ENCODE results near the gene MLN.

The MLN gene

DNA sequence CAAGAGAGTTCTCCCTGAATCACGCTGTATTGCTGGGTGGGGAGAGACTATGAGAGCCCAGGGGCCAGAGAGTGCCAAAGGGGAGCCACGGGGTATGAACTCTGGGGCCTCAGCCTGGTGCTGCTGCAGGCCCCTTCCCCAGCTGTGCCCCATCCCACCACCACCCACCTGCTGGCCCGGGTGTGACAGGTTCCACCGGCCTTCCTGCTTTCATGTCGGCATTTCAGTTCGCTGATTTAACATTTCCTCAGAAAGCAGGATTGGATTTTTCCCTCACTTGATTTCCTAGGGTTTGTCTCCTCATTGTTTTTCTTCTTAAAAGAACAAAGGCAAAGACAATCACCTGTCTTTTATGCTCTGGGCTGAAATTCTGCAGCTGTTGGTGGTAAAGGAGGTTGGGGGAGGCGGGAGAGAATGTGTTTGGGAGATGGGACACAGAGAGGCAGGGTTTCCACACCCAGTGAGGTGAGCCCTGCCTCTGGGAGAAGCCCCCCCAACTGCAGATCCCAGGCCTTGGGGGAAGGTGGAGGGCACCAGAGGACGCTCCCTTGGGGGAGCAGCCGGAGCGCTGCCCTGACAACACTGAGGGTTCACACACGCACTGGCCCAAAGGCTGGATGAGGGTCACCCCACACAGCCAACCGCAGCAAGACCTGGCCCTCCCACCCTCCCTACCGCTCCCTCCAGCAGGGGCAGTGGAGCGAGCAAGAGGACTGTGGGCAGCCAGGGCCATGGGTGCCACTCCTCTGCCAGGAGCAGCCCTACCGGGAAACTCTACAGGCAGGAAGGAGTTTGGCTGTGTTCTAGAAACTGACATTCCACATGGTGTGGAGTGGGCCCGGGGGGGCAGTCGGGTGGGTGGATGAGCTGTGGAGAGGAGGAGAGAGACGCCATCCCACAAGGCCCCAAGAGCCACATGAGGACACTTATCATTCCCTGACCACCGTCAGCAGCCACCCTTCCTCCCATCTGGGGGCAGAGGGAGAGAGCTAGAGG lies 10.5 kb upstream of the MLN start:
- no peak for DNase-seq

DNA sequence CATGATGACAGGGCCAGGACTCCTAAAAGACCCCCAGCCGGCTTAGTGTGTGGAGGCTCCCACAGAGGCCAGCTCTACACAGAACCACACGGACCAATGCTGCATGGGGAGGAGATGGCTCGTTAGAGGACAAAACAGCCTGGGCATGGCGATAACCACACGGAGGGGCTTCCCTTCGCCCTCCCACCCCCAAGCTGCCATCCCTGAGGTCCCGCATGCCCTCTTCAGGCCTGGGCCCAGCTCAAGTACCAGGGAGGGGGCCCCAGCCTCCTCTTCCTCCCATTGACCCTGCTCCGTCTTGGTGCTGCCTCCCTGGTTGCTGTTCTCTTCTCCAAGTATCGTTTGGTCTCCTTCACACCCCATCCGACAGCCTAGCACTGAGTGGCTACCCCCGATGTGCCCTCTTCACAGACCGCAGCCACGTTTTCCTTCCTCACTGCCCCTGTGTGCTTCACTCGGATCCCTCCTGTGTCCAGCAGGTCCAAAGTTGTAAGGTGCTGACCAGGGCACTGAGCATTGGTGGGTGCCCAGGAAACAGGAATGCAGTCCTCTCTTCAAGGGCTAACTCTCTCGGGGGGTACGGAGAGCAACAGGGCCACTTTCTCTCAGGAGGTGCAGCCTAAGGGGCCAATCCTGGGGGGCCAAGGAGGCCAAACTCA lies 9.6 kb upstream of the MLN start:
- no peak for DNase-seq

DNA sequence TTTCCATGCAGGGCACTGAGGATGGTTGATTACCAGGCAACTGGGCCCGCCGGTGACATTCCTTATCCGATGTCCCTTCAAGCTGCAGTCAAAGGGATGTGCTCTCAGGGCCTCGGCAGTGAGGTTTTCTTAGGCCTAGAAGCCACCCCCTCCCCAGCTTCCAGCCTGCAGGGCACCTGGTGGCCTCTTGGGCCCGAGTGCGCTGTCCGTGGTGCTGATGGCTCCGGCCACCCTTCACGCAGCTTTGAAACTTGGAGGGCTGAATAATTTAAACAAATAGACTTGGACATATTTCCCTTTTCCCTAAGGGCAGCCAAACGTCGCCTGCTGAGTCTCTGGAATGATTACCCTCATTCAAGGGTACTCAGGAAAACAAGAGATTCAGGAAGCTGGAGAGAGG lies 8.9 kb upstream of the MLN start:
- DNase-seq = peak; percentile 61

DNA sequence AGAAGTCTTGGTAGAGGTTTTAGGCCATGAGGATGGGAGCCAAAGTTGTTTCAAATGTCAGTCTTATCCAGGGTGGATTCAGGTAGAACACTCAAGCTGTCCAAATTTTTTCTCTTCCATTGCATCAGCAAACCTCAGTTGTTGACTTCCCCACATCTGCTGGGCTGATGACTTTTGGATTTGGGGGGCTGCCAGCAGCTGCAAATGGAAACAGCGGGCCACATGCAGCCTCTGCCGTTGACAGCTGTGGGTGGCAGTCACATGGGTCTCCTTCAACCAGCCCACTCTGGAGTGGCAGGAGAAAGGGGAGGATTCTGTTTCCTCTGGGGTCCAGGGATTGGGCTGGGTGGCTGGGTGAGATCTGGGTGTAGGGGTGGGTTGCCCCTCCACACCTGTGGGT lies 5.8 kb upstream of the MLN start:
- DNase-seq = no peak

DNA sequence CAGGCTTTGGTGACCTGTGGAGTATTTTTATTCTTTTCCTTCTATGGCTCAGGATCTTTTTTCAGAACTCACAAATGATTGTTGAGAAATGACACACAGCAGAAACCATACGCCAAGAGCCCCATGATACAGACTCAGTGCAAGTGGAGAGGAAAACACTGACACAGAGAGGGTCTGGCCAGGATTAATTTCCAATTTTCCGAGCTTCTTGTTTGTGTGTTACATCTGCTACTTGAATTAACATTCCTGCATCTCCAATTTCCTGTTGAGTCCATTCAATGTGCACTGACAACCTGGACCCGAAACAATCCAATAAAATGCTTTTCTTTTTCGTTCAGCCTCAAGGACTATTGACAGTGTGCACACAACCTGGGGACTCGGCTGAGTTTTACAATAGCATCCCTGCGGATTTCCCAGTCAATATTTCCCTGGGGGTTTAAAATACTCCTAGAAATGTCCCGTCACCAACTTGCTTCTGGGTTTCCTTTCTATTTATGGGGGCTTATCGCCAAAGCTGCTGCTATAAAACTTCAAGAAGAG lies 4.9 kb upstream of the MLN start:
- DNase-seq = no peak

DNA sequence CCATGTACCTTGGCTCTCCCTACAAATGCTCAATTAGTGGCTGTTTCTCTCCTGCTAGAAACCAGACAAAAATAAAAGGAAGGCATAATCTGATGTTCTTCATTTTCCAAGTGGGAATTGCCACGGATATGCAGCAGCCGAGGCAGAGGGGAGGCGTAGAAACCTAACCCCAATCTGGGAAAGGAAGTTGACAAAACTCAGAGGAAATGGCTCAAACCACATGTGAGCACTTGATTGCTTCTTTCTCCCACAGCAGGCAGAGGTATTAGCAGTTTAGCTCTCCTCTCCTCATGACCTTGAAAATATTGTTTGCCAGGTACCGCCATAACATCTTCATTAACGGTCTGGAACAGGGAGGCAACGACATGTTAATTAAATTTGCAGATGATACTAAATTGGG lies 3.8 kb upstream of the MLN start:
- no peak for DNase-seq

DNA sequence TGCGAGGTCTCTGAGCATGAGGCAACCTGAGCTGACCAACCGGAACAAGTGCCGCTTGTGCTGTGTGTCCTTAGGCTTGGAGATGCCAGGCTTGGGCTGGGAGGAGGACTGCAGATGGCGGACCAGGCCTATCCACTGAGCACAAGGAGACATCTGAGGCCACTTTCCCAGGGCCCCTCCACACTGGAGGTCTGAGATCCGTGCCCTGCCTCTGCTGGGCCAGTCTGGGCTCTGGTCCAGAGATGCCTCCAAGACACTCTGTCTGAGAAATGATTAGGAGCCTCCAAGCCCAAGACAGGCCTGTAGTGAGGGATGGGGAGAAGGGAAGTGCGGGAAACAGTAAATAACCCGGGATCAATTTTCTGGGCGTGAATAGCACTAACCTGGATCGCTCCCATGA lies 3.0 kb upstream of the MLN start:
- DNase-seq = no peak

DNA sequence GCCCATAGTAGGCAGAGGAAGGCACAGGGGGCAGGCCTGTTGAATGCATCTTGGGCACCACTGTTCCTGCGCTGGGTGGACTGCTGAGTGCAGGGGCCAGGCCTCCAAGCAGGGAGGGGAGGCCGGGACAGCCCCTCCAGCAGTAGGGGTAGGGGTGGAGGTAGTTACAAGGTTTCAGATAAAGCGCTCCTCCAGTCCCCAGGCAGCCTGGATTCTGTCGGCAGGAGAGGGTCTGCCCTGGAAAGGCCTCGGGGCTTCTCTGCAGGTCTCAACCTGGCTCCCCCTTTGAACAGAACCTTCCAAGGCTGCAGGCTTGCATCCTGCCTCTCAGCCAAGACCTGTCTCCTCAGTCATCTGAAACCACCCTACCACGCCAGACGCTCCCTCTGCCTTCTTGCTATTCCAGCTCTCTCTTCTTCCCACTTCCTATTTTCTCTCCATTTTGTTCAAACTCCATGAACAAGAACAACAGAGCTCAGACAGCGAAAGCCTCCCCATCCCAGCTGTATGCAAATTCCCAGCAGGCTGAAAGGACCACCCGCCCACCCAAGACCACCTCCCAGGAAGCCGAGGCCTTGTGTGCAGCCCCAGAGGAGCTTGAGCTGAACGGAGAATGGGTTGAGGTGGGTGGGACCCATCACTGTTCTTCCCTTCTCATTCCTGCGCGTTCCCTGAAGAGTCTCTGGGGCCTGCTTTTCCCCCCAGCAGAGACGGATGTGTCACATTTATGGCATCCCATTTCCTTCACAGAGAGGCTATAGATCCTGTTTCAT lies 1.4 kb downstream of the MLN start:
- no peak for DNase-seq

DNA sequence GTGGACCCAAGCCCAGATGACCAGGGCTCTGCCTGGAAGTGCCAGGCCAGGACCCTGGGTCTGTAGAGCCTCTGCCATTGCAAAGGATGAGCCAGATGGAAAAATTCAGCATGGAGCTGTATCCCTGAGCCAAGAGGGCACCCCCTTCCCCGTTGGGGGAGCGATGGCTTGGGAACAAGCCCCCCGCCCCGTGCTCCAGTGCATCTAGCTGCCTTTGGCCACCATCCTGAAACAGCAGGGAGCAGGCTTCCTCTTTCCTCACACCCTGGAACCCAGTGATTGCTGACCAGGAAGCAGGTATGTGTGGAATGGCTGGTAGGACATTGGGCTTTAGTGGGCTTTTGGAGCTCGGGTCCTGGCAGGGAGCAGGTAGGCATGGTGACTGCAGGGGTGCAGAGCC lies 2.2 kb downstream of the MLN start:
- DNase-seq = no peak

DNA sequence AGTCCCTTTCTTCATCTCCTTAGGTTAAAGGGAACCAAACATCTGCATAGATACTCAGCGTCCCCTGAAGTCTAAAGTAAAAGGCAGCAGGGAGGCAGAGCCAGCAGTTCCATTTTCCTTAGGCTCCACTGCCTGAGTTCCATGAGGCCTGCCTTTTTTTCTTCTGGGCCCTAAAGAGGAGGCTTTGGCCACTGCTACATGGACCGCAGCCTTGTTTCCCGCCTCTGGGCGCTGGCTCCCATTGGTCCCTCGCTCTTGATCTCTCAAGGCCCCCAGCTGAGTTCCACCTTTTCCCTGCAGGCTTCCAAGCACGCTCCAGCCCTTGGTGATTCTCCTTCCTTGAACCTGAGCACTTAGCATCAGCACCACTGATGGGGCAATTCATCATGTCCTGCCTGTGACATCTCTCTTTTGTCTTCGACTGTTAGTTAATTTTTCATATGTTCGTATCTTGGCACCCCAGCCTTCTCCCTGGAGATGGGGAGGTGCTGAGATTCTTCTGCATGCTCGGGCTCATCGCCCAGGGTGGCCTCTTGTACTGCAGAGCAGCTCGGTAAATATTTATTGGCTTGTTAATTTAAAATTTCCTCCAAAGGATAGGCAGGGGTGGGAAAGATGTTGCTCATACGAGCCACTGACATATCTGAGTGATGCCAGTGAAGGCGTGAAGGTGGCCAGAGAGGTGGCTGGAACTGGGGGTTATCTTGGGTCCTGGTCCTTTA lies 3.4 kb downstream of the MLN start:
- DNase-seq = no peak

DNA sequence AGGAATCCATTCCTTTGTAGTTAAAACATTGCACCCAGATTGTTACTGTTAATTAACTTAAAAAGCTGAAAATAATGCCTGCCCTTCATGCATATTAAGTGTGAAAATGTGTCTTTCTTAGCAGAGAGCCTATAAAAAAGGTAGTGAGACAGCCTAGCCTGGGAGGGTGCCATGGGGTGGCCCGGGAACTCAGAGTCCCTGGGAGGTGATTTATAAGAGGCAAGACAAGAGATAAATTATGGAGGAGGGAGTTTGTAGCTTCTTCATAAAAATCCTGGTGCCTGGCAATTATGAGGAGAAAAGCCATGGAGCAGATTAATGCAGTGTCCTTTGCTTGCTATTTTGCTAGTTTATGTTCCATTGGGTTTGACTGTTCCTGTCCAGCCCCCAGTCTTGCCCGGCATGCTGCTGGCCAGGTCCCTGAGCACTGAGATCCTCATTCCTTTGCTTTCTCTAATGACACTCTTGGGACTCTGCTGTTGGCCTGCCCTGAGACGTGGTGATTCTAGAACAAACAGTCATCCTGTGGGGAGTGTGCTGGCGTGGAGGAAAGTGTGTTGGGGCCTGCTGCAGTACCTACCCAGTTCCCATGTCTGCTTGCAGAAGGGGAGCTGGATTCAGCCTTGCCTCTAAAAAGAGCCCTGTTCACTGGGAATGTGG lies 4.2 kb downstream of the MLN start:
- no peak for DNase-seq

DNA sequence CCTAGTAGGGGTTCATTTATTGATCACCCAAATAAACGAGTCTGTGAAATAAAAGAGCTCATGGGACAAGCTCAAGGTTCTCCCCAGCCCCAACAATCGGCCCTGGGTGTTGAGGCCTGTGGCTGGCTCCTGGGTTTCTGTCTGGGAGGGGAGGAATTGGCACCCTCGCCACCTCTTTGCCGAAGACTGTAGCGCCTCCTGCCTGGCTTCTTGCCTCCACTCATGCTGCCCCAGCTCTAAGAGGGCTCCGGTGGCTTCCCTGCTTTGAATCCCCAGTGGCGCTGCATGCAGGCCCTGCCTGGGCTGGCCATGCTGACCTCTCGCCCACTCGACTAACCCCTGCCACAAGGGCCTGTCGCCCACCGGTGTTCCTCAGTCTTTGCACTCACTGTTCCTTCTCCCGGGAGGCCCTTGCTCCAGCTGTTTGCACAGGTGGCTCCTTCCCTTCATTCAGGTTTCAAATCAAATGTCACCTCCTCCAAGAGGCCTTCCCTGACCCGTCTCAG lies 5.4 kb downstream of the MLN start:
- DNase-seq = no peak

DNA sequence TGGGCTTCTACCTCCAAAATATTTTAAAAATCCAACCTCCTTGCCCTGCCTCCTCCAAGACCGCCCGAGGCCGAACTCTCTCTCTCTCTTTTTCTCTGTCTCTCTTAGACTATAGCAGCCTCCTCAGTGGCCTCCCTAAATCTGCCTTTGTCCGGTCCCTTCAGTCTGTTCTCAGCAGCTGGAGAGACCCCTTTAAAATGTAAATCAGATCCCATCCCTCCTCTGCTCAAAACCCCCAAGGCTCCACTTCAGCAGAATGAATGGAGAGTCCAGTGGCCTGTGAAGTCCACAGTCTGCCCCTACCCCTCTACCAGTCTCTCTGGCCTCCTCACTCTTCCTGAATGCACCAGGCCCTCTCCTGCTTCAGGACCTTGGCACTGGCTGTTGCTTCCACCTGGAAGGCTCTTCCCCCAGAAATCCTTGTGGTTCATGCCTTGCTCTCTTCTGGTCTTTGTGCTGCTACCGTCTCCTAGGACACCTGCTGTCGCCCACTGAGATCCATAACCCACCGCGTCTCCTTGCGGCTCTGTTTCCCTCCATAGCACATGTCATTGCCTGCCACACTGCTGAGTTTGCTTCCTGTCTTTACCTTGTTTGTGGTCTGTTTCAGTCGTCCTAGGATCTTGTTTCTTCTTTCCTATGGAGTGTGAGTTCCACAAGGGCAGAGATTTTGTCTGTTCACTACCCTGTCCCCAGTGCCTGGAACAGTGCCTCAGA lies 6.0 kb downstream of the MLN start:
- no peak for DNase-seq

DNA sequence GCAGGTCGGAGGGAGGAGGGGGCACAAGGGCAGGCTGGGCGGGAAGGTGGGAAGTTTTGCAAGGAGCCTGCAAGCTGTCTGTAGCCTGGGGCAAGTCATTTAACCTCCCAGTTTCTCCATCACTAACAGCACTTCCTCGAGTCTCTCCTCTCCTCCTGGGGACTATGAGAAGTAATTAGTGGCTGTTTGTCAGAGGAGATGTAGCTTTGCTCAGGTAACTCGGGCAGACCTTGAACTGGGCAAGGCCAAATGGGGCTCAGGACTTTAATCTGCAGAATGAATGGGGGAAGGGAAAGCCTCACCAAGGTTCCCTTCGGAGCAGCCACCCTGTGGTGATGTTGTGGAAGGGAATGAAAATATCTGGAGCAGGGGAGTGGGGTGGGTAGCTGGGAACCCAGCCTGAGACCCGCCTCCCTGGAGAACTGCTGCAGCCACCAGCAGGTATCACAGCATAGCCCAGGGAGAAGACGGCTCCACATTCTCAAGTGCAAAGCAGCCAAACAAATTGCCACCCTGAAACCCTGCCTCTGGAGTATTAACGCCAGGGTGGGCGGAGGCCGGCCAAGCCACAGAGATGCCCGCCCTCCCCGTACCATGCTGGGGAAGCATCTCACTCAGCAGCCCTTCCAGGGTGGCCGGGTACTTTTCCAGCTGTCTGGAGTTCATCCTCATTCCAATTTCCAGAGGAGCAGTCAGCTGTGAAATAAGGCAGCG lies 8.7 kb downstream of the MLN start:
- no peak for DNase-seq

DNA sequence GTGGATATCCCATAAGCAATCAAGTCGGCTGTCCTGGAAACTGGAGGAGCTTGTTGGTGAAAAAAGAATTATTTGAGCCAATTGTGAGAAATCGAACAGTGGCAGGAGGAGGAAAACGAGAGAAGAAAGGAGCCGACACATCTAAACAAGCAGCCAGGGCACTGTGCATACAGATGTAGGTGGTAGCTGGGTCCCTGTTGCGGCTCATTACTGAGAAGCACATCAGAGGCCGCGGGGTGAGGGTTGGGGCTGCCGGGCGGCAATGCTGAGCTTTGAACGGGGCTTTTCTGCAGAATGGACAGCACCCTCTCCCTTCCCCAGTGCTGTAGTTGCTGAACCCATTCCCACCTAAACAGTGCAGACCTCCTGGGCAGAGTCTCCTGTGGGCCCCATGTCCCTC lies 10.8 kb downstream of the MLN start:
- DNase-seq = no peak

DNA sequence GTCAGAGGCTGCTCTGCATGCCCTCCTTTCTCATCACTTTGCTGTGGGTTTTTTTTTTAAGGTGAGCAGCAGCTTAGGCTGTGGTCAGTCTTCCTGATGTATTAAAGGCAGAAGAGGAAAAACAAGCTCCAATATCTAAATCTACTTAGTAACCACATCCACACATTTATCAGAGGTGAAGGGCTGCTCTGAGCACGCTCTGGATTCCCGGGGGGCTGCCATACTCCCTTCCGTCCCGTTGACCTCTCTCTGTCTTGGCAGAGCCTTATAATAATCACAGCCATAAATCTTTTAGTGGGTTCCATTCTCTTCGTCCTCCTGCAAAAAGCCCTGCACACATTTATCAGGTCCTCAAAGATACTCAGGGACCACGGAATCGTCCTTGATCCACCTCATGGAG lies 12.2 kb downstream of the MLN start:
- no peak for DNase-seq

DNA sequence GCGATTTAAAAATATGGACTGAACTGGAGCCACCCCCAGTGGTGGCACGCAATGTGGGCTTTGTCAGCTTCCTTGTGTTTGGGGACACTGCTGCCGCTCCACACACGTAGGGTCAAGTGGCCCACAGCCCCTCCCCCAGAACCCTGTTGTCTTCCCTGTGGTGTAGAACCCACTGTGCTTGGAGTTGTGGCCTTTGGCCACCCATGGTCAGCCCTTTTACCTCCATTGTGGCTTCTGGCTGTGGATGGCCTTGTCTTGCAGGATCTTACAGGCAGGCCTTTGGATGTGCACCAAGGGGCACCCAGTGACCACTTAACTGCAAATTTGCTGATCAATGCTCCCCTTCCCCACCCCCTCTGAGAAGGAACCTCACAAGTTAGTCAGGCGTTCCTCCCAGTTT lies 12.9 kb downstream of the MLN start:
- no peak for DNase-seq

DNA sequence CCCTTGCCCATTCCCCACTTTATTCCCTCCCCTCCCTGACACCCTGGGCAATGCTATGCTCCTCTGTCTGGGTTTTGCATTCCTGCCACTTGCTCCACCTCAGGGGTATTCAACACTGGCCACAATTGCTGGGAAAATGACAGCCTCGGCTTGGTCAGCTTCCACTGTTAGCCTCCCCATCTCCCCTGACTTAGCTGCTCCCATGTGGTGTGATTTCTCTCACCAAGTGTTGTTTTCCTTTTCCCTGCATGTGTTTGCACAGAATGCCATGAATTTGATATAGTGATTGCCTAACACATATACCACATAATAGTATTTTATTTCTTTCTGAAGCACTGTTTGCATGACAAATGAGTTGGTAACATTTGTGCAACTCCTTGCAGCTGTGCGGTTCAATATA lies 13.4 kb downstream of the MLN start:
- DNase-seq = no peak

DNA sequence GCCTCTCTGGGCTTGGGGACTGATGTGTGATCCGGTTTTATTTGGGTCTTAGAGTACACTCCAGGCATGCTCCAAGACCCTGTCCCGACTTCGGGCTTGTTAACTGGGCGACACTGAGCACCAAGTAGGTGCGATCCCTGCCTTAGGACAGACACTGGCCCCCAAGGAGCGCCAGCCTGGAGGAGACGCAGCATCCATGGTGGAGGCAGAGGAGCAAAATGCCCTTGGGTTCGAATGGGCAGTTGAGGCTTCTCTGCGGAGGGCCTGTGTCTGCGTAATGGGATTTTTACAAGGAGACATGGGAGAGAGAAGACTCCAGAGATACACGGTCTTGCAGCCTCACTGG lies 14.3 kb downstream of the MLN start:
- no peak for DNase-seq

DNA sequence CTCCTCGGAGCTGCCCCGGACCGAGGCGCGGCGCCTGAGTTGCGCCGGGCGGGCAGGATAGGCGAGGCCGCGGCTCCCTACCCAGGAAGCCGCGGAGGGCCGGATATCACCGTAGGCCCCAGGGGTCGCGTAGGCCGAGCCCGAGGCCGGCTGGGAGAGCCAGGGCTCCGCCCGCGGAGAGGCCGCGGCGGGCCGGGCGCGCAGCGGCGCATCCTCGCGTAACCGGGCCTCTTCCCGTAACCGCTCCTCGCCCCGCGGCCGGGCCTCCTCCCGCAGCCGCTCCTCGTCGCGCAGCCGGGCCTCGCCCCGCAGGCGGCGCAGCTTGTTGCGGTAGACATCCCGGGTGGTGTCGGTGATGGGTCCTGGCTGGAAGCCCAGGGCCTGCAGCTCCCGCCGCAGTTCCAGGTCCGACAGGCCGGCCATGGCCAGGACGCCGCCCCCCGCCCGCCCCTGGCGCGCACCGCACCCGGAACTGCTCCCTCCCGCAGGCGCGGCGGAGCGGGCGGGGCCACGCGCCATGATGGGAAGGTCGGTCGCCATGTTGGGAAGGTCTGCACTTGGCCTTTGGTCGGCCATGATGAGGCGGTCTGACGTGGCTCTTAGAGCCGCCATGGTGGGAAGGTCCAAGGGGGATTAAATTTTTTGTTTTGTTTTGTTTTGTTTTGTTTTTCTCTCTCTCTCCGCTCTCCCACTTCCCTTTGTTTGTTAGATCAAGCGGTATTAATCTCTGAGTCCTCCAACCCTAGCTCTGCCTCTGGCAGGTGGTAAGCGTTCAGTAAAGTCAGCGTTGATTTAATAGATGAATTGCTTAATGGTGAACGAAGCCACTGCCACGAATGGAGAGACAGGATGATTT lies 14.9 kb downstream of the MLN start, which contains the start of gene LEMD2:
LEMD2 (minus strand) TSS at position 437 of the 856 bp plus-strand sequence; CDS start at position 423, 14 bp downstream.
- peak; percentile 95 for DNase-seq
